Measurements from ENCODE around the gene ALK.

DNA sequence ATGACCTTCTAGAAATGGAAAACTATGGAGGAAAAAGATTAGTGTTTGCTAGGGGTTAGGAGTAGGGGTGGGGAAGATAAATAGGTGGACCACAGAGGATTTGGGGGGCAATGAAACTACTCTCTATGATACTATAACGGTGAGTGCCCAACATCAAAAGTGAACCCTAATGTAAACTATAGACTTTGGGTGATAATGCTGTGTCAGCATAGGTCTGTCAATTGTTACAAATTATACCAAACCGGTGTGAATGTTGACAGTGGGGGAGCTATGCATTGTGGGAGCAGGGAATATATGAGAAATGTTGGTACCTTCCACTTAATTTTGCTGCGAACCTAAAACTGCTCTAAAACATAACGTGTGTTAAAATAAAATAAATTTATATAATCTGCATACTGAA is 180.3 kb downstream of the ALK start:
- no peak for TF ChIP-seq ZNF274 (IDR thresholded peaks at IDR 0.05; ENCODE audit: low read depth, low read length)
- no peak for TF ChIP-seq SUZ12 (IDR thresholded peaks at IDR 0.05; ENCODE audit: extremely low read depth, insufficient read depth, insufficient read length)
- no peak for TF ChIP-seq YY1 (IDR thresholded peaks at IDR 0.05; ENCODE audit: insufficient read depth, insufficient read length)

Measured in NT2/D1 (cell line).